ENCODE results near the gene C19orf25.

GRCh38 chr19:1509602-1510441 lies 30.8 kb upstream of the C19orf25 start:
- TF ChIP-seq PATZ1 (CRISPR knock-in tag; IDR thresholded peaks at IDR 0.05; ENCODE audit: borderline replicate concordance) (no peak), TOX (CRISPR knock-in tag; IDR thresholded peaks at IDR 0.05; ENCODE audit: borderline replicate concordance) (no peak), CSRNP3 (CRISPR knock-in tag; IDR thresholded peaks at IDR 0.05) (no peak), ZC3H10 (CRISPR knock-in tag; IDR thresholded peaks at IDR 0.05) (no peak), CSDC2 (CRISPR knock-in tag; IDR thresholded peaks at IDR 0.05) (no peak)

All from SK-N-SH treated with all-trans-retinoic acid at 6 μM for 48 hours (cell line).